GM19438 (cell line): ENCODE data around the gene B3GNT5.

Experiments used
- ATAC-seq: cut with Tn5 transposase; IDR thresholded peaks from one replicate; pipeline ENCODE4 v1.9.1; 2021; ENCODE audit warnings: low read depth; ENCODE audit not compliant: unreplicated experiment

Gene B3GNT5

DNA sequence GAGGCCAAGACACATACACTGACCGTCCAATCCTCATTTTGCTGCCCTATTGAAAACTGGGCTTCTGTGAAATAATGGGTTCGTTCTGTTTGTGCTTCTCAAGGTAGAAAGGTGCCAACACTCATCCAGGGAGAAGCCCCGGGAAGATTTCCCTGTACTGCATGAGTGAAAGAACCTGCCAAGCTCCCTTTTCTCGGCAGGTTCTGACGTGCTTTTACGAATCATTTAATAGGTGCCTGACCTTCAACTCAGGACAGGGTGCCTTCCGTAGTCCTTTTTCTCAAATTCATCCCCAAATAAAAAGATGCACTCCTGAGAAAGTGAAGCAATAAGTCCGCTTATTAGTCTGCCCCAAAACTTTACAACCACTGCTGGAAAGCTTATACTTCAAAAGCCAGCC is 64.2 kb downstream of the B3GNT5 start:
- ATAC-seq, result no peak

DNA sequence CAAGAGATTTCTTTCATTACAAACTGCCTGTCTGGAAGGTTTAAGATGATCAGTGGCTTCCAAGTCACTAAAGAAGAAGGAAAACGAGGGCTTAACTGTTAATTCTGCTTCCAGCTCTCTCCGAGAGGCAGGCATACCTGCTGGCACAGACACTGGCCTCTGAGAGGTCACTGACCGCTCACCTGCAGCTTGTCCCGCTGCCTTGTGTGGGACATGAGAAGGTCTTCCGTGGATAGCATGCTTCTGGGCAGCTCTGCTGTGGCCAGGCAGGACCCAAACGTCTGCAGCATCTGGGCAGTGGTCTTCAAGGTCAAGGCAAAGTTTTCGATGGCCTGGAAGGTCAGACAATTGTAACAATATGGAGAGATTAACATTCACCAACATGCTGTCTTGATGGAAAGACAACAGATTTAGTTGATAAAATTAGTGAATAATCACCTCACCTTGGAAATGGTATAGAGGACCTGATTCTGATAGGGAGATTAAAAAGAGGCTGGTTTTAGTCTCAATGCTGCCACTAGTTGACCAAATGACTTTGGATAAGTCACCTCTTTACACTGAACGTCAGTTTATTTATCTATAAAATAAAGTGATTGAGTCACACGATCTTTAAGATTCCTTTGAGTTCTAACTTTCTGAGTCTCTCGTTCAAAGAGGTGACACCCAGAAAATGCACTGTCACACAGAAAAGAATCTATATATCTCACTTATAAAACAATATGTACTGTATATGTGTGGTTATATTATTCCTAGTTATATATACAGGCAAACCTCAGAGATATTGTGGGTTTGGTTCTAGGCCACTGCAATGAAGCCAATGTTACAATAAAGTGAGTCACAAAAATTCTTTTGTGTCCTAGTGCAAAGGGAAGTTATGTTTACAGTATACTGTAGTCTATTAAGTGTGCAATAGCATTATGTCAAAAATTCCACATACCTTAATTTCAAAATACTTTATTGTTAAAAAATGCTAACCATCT is 65.1 kb downstream of the B3GNT5 start:
- no peak for ATAC-seq

DNA sequence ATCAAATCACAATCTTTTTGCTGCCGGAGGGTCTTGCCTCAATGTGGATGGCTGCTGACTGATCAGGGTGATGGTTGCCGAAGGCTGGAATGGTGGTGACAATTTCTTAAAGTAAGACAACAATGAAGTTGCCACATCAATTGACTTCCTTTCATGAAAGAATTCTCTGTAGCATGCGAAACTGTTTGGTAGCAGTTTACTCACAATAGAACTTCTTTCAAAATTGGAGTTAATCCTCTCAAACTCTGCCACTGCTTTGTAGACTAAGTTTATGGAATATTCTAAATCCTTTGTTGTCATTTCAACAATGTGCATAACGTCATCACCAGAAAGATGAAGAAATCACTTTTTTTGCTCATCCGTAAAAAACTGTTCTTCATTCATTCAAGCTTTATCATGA is 65.8 kb downstream of the B3GNT5 start:
- no peak for ATAC-seq

GRCh38 chr3:183319371-183319770 is 66.3 kb downstream of the B3GNT5 start:
- ATAC-seq, result no peak
